Skeletal muscle cell (primary cell): ENCODE data around the gene TTI1.
"Not testable (repeated sequence)": the region's sequence is repeated elsewhere in the genome, so short reads cannot be mapped to it uniquely, and the experiment has no call there.

ENCODE experiments used
- DNase-seq: peaks from one replicate; pipeline ENCODE4 v3.0.0-alpha.2; 2010; ENCODE audit warnings: low read depth
- H3K4me3 ChIP-seq: 2 replicates; pipeline ENCODE4 v1.5.1; 2011; ENCODE audit warnings: low read depth, mild to moderate bottlenecking, control low read depth, low read length, moderate library complexity

The TTI1 gene

GRCh38 chr20:38021087-38021772 lies 12.0 kb downstream of the TTI1 start:
- no peak overlapping the region for H3K4me3 ChIP-seq
- DNase-seq: no peak

- no peak for DNase-seq
- H3K4me3 ChIP-seq: no peak overlapping the region
These were observed 14.9 kb downstream of the TTI1 start for GRCh38 chr20:38018385-38018784.

GRCh38 chr20:38017959-38018358 lies 15.3 kb downstream of the TTI1 start:
- H3K4me3 ChIP-seq: no peak overlapping the region
- DNase-seq: no peak

- no peak overlapping the region for H3K4me3 ChIP-seq
- DNase-seq: no peak
These were observed 19.4 kb downstream of the TTI1 start for GRCh38 chr20:38013887-38014286.

GRCh38 chr20:38012332-38012731 lies 20.9 kb downstream of the TTI1 start:
- no peak for DNase-seq
- no peak overlapping the region for H3K4me3 ChIP-seq

GRCh38 chr20:38011696-38012095 lies 21.6 kb downstream of the TTI1 start:
- no peak overlapping the region for H3K4me3 ChIP-seq
- no peak for DNase-seq

GRCh38 chr20:38009416-38009815 lies 23.8 kb downstream of the TTI1 start:
- not testable (repeated sequence) for DNase-seq, H3K4me3 ChIP-seq

GRCh38 chr20:38008233-38008944 lies 24.9 kb downstream of the TTI1 start:
- no peak for DNase-seq
- no peak overlapping the region for H3K4me3 ChIP-seq

- H3K4me3 ChIP-seq: no peak overlapping the region
- DNase-seq: no peak
These were observed 25.7 kb downstream of the TTI1 start for GRCh38 chr20:38007526-38007925.

- H3K4me3 ChIP-seq: no peak overlapping the region
- no peak for DNase-seq
These were observed 27.4 kb downstream of the TTI1 start for GRCh38 chr20:38005903-38006302.

- DNase-seq: no peak
- no peak overlapping the region for H3K4me3 ChIP-seq
These were observed 28.8 kb downstream of the TTI1 start for GRCh38 chr20:38004416-38004815.

- no peak overlapping the region for H3K4me3 ChIP-seq
- no peak for DNase-seq
These were observed 30.8 kb downstream of the TTI1 start for GRCh38 chr20:38002422-38002821.

- H3K4me3 ChIP-seq: no peak overlapping the region
- DNase-seq: no peak
These were observed 31.3 kb downstream of the TTI1 start for GRCh38 chr20:38001981-38002380.

GRCh38 chr20:38001173-38001875 lies 31.9 kb downstream of the TTI1 start:
- no peak overlapping the region for H3K4me3 ChIP-seq
- no peak for DNase-seq

- DNase-seq: no peak
These were observed 33.0 kb downstream of the TTI1 start for GRCh38 chr20:38000293-38000692.

GRCh38 chr20:37999526-38000263 lies 33.6 kb downstream of the TTI1 start:
- DNase-seq: no peak
- H3K4me3 ChIP-seq: no peak overlapping the region

More at GRCh38 chr20:38000293-38000692, 33.0 kb downstream of the TTI1 start:
- H3K4me3 ChIP-seq: no peak overlapping the region

- H3K4me3 ChIP-seq: no peak overlapping the region
- DNase-seq: no peak
These were observed 35.7 kb downstream of the TTI1 start for GRCh38 chr20:37997516-37997915.

- no peak for DNase-seq
- no peak overlapping the region for H3K4me3 ChIP-seq
These were observed 37.2 kb downstream of the TTI1 start for GRCh38 chr20:37995856-37996605.

- DNase-seq: peak; percentile 37
- no peak overlapping the region for H3K4me3 ChIP-seq
These were observed 38.7 kb downstream of the TTI1 start for GRCh38 chr20:37994512-37994911.
